ENCODE results near the gene TAF4B. TPM values are rescaled to one million over a fixed set of nuclear protein-coding genes. Genes with fewer than 3 reads are reported as not detected.
A peak's percentile ranks its signal among the peaks of the same experiment; 100 is the strongest.

The TAF4B gene
- 11.6 and 13.4 TPM in 2 replicates for total RNA-seq

GRCh38 chr18:26226229-26227050, at the start of gene TAF4B:
TSS of gene TAF4B (plus strand) at chr18:26226445. CDS start at chr18:26226934, 489 bp downstream.
- H3K36me3 Mint-ChIP-seq (ENCODE audit: low read depth), result peaks cover 2% of the 10 kb centered on the region
- peak; percentile 95 for DNase-seq
- POLR2A ChIA-PET, result interaction anchor here (0.8 to 2.0 kb wide), 6 partner anchors 10 to 138 kb away, joined by 3 to 18 read pairs (median 8); partner anchors contain the start of genes PSMA8 and SS18
- H3K9me3 Mint-ChIP-seq, result no peaks in the 10 kb centered on the region
- no peaks in the 10 kb centered on the region for H3K27me3 Mint-ChIP-seq
- H3K4me1 Mint-ChIP-seq, result peaks cover 22% of the 10 kb centered on the region
- ATAC-seq (ENCODE audit: low read depth), result peak; percentile 83
- CTCF ChIA-PET, result interaction anchor here (1.3 kb wide), 1 partner anchor 134 kb away, joined by 3 read pairs; no protein-coding TSS in a partner anchor
- TF ChIP-seq, protein P1, sequence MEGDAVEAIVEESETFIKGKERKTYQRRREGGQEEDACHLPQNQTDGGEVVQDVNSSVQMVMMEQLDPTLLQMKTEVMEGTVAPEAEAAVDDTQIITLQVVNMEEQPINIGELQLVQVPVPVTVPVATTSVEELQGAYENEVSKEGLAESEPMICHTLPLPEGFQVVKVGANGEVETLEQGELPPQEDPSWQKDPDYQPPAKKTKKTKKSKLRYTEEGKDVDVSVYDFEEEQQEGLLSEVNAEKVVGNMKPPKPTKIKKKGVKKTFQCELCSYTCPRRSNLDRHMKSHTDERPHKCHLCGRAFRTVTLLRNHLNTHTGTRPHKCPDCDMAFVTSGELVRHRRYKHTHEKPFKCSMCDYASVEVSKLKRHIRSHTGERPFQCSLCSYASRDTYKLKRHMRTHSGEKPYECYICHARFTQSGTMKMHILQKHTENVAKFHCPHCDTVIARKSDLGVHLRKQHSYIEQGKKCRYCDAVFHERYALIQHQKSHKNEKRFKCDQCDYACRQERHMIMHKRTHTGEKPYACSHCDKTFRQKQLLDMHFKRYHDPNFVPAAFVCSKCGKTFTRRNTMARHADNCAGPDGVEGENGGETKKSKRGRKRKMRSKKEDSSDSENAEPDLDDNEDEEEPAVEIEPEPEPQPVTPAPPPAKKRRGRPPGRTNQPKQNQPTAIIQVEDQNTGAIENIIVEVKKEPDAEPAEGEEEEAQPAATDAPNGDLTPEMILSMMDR (IDR thresholded peaks at IDR 0.05), result no peak
- peak within 1 kb of the TSS; percentile 96 for H3K4me3 Mint-ChIP-seq
- intact Hi-C loops (cut with micrococcal nuclease), result loop anchor here (1.0 to 2.0 kb wide), 5 partner anchors 11 to 876 kb away; no protein-coding TSS in a partner anchor
- peak within 1 kb of the TSS; percentile 97 for H3K27ac Mint-ChIP-seq

DNA sequence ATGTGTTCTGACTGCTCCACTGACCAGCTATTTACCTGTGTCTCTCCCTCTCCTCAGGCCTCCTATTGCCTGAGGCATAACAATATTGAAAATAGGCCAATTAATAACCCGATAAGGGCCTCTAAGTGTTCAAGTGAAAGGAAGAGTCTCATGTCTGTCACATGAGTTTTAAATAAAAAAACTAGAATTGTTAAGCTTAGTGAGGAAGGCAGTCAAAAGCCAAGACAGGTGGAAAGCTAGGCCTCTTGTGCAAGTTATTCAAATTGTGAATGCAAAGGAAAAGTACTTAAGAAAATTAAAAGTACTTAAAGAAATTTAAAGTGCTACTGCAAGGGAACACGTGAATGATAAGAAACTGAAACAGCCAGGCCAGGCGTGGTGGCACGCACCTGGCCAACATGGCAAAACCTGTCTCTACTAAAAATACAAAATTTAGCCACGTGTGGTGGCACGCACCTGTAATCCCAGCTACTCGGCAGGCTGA, 44.9 kb upstream of the TAF4B start:
- Mint-ChIP-seq H3K4me3 (peak overlapping the region; percentile 52), H3K27me3 (no peaks in the 10 kb centered on the region)
- POLR2A ChIA-PET, result no interaction called here

DNA sequence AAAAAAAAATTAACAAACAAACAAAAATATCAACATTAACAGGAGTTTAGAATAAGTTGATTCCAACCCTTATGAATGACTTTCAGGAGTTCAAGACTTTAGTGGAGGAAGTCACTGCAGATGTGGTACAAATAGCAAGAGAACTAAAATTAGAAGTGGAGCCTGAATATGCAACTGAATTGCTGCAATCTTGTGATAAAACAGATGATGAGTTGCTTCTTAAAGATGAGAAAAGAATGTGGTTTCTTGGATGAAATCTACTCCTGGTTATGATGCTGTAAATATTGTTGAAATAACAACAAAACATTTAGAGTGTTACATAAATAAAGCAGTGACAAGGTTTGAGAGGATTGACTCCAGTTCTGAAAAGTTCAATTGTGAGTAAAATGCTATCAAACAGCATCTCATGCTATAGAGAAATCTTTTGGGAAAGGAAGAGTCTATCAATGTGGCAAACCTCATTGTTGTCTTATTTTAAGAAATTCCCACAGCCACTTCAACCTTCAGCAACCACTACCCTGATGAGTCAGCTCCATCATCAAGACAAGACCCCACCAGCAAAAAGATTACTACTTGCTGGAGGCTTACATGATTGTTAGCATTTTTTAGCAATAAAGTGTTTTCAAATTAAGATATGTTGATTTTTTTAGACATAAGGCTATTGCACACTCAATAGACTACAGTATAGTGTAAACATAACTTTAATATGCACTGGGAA, 42.7 kb upstream of the TAF4B start:
- Mint-ChIP-seq H3K27me3 (no peaks in the 10 kb centered on the region), H3K4me3 (no peak overlapping the region), H3K27ac (no peak overlapping the region), H3K36me3 (ENCODE audit: low read depth) (no peaks in the 10 kb centered on the region), H3K9me3 (no peaks in the 10 kb centered on the region), H3K4me1 (peaks cover 16% of the 10 kb centered on the region)
- intact Hi-C loops (cut with micrococcal nuclease), result no loop called here
- ATAC-seq (ENCODE audit: low read depth), result no peak
- TF ChIP-seq, protein P1 (IDR thresholded peaks at IDR 0.05), result no peak
- no peak for DNase-seq
- ChIA-PET CTCF (no interaction called here), POLR2A (no interaction called here)

More for the DNA sequence above, 44.9 kb upstream of the TAF4B start:
- H3K4me1 Mint-ChIP-seq, result peaks cover 16% of the 10 kb centered on the region
- peak overlapping the region; percentile 19 for H3K27ac Mint-ChIP-seq
- ATAC-seq (ENCODE audit: low read depth), result peak; percentile 18
- no peak for DNase-seq
- H3K36me3 Mint-ChIP-seq (ENCODE audit: low read depth), result no peaks in the 10 kb centered on the region
- H3K9me3 Mint-ChIP-seq, result no peaks in the 10 kb centered on the region
- intact Hi-C loops (cut with micrococcal nuclease), result no loop called here
- CTCF ChIA-PET, result no interaction called here
- TF ChIP-seq, protein P1 (IDR thresholded peaks at IDR 0.05), result no peak

- CTCF ChIA-PET, result no interaction called here
- no peak for ATAC-seq (ENCODE audit: low read depth)
- H3K9me3 Mint-ChIP-seq, result no peaks in the 10 kb centered on the region
- H3K4me1 Mint-ChIP-seq, result peaks cover 29% of the 10 kb centered on the region
- no peak overlapping the region for H3K27ac Mint-ChIP-seq
- no peak overlapping the region for H3K4me3 Mint-ChIP-seq
- TF ChIP-seq, protein P1 (IDR thresholded peaks at IDR 0.05), result no peak
- H3K27me3 Mint-ChIP-seq, result no peaks in the 10 kb centered on the region
- H3K36me3 Mint-ChIP-seq (ENCODE audit: low read depth), result no peaks in the 10 kb centered on the region
- no peak for DNase-seq
- intact Hi-C loops (cut with micrococcal nuclease), result no loop called here
- POLR2A ChIA-PET, result no interaction called here
Observed at GRCh38 chr18:26185267-26185666, 41.0 kb upstream of the TAF4B start.
